Measurements from ENCODE around the gene QTRT2.

GRCh38 chr3:114132500-114132899 is 76.0 kb downstream of the QTRT2 start:
- TF ChIP-seq CTCF (IDR thresholded peaks at IDR 0.05): no peak
- TF ChIP-seq POLR2A (IDR thresholded peaks at IDR 0.05): no peak

Measured in lower leg skin (tissue), 3 donors.